ENCODE results near the gene RANBP17. TPM values are rescaled to one million over a fixed set of nuclear protein-coding genes. Genes with fewer than 3 reads are reported as not detected.

The RANBP17 gene
- total RNA-seq, 4 donors from 2014 or later: 4.4 to 11.7 (median 6.0) TPM

DNA sequence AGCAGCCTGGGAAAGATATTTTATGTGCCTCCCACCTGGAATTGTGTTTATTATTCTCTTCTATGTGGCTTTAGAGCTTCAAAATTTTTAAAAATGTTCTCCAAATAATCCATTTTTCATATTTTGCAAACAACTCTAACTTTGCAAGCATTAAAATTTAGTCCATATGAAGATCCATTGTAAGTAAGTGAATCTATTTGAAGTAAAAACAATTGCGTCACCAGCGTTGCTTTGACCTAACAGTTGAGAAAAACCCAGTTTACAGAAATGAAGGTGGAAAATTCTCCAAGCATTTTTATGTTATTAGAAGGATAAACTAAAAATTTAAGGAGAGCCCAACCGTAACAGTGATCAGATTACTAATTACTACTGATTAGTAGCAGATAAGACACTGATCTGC, 408.3 kb downstream of the RANBP17 start:
- TF ChIP-seq, protein P1, sequence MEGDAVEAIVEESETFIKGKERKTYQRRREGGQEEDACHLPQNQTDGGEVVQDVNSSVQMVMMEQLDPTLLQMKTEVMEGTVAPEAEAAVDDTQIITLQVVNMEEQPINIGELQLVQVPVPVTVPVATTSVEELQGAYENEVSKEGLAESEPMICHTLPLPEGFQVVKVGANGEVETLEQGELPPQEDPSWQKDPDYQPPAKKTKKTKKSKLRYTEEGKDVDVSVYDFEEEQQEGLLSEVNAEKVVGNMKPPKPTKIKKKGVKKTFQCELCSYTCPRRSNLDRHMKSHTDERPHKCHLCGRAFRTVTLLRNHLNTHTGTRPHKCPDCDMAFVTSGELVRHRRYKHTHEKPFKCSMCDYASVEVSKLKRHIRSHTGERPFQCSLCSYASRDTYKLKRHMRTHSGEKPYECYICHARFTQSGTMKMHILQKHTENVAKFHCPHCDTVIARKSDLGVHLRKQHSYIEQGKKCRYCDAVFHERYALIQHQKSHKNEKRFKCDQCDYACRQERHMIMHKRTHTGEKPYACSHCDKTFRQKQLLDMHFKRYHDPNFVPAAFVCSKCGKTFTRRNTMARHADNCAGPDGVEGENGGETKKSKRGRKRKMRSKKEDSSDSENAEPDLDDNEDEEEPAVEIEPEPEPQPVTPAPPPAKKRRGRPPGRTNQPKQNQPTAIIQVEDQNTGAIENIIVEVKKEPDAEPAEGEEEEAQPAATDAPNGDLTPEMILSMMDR (IDR thresholded peaks at IDR 0.05; ENCODE audit: low read depth): no peak

DNA sequence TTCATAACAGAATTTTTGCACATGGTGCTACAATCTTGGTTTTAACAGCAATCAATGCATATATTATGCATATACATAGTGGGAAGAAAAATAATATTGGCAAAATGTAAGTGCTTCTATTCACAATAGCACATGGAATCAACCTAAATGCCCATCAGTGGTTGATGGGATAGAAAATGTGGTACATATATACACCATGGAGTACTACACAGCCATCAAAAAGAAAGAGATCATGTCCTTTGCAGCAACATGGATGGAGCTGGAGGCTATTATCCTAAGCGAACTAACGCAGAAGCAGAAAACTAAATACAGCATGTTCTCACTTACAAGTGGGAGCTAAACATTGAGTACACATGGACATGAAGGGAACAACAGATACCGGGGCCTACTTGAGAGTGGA, 410.0 kb downstream of the RANBP17 start:
- TF ChIP-seq, protein P1 (IDR thresholded peaks at IDR 0.05; ENCODE audit: low read depth): no peak

DNA sequence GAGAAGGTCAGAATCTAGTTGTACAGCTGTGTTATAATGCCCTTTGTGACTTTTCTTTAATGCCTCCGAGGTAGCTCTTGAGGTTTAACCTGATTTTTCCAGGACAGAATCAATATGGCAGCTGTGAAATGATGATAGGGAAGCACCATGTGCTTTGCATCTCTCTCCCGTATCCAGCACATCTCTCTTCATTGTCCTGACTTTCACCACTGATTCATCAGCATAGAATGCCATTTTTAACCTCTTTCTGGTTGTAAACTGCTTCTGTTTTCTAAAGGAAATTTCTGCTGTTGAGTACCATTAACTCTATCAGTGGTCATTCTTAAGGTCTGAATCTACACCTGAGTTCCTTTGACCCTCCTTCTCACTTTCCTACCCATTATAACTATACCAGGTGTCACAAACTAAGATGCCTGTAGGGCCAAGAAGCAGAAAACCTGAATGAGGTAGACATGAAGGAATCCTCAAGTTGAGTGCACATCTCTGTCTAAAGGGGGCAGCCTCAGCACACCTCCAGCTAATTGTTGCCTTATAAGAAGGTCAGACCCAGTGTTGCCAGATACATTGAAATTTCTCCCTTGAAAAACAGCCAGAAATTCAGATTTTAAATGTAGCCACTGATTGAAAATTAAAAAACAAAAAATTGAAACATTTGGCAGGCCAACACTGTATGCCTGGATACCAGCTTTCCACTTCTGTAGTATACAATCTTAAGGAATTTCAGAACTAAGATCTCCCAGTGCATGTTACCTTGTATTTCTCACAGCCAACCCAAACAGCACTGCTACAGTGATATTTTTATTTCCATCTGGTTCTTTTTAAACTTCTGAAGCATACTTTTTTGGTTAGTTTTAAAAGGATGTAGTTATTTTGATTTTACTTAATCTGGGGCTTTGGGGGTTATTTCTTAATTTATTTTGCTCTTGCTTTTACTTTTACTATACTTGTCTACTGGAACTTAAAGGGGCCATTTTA, 411.5 kb downstream of the RANBP17 start:
- TF ChIP-seq, protein P1 (IDR thresholded peaks at IDR 0.05; ENCODE audit: low read depth): no peak

GRCh38 chr5:171275841-171276544, 414.2 kb downstream of the RANBP17 start:
- TF ChIP-seq, protein P1 (IDR thresholded peaks at IDR 0.05; ENCODE audit: low read depth): no peak

- TF ChIP-seq, protein P1 (IDR thresholded peaks at IDR 0.05; ENCODE audit: low read depth): no peak
Measured at GRCh38 chr5:171283753-171284152, 421.9 kb downstream of the RANBP17 start.

- TF ChIP-seq, protein P1 (IDR thresholded peaks at IDR 0.05; ENCODE audit: low read depth): no peak
Measured at GRCh38 chr5:171285465-171285864, 423.6 kb downstream of the RANBP17 start.

GRCh38 chr5:171288066-171288465, 426.2 kb downstream of the RANBP17 start:
- TF ChIP-seq, protein P1 (IDR thresholded peaks at IDR 0.05; ENCODE audit: low read depth): no peak

Data from subcutaneous adipose tissue (tissue), 4 donors.